GM10847 (cell line): ENCODE results near the gene NODAL.

Experiments
- POLR2A ChIP-seq: IDR thresholded peaks from 2 replicates; pipeline ENCODE4 v1.6.1; 2011; ENCODE audit not compliant: insufficient read length; ENCODE audit errors: extremely low read depth

The NODAL gene

DNA sequence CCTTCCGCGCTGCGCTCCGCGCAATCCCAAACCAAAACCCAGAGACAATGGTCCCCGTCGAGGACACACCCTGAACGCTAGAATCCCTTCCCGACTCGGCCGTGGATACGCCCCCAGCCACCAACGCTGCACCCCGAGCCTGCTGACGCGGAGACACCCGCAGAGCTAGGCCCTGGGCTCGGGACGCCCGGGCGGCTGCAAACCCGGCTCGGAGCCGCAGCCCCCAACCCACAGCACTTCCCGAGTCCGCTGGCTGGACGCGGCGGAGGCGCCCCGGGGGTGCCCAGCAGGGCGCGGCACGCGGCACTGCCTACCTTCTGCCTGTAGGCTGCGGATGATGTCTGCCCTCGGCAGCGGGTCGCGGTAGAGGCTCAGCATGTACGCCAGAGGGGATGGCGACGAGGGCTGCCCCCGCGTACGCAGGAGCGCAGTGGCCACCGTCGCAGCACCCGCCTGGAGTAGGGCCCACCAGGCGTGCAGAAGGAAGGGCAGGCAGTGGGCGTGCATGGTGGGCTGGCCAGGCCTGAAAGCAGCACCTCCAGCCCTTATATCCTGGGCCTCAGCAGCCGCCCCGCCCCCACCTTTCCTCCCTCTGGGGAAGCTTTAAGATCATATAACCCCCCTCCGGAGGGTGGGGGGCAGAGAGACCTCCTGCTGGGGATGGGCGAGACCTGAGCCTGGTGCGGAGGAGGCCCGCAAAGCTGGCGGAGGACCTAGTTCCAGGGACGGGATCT is at the start of gene NODAL:
TSS of gene NODAL (minus strand) at position 521 of the 734 bp plus-strand sequence. CDS start at position 507, 14 bp downstream.
- TF ChIP-seq POLR2A = no peak

DNA sequence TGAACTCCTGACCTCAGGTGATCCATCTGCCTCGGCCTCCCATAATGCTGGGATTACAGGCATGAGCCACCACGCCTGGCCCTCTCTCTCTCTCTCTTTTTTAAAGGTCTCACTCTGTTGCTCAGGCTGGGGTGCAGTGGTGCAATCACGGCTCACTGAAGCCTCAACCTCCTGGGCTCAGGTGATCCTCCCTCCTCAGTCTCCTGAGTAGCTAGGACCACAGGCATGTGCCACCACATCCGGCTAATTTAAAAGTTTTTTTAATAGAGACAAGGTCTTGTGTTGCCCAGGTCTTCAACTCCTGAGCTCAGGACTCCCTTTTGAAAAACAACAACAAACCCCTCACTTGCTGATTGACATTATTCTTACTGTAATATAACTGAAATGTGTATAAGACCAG is 48.7 kb upstream of the NODAL start:
- TF ChIP-seq POLR2A = no peak

DNA sequence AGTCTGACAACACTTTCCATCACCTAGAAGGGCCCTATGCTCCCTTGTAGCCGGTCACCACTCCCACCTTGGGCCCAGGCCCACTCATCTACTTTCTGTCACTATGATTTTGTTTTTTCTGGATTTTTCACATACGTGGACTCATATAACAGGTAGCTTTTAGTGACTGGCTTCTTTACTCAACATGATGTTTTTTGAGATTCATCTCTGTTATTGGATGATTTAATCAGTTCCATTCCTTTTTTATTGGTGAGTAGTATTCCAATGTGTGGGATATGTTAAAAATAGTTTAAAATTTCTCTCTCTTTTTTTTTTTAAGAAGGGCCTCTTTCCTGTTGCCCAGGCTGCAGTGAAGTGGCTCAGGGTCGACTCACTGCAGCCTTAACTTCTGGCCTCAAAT is 46.3 kb upstream of the NODAL start:
- TF ChIP-seq POLR2A = no peak

DNA sequence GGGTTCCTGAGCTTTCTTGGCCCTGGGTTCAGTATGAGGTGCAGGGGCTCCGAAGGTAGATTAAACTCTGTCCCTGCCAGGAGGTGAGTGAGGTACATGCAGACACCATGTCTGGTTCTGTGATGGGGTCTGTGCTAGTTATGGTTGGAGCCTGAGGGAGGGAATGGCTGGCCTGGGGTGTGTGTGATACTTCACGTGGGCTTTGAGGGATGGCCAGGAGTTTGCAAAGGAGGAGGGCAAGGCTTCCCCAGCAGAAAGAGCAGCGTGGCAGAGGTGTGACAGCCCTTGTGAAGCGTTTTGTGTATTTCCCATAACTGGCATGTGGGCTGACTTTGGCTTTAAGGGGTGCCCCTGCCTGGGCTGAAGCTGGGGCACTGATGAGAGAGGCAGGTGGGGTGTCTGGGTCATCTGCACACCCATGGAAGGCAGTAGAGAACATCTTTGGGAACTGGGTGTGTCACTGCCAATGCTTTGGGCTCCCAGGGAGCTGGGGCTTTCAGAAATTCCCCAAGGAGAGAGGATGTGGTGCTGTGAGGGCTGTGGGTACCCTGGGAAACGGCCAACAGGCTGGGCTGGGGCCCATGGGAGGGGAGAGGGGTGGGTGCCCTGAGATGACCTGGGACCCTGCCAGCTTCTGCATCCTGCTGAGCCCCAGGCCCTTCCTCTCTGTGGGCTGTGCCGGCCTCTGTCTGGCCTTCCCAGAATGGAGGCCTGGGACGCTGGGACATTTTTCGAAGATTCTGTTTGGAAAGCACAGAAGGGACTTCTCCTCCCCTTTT is 41.7 kb upstream of the NODAL start:
- no peak for TF ChIP-seq POLR2A

DNA sequence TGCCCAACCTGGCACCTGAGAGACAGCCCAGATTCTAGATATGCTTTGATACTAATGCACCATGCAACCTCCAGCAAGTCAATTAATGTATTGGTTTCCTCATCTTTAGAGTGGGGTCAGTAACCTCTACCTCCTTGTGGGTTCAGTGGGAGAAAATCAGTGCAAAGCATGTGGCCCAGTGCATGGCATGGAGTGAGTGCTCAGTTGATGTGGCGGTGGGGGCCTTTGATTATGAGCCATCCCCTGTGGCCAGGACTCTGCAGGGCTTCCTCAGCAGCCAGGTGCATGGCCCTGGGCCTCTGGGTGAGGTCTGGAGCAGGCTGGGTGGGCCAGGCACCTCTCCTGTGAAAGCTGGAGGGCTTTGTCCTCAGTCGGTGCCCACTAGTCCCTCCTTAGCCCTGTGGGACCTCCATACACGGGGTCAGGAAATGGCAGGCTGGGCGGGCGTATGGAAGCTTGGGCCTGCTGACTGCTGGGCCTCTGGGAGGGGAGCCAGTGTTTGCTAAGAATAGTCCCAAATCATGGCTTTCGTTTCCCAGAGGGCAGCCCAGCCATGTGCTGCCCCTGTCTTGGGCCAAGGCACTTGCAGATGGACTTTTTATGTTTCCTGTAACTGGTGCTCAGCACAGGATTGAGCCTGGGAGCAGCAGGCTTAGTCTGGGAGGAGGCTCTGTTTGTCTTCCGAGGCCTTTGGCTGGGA is 40.5 kb upstream of the NODAL start:
- no peak for TF ChIP-seq POLR2A

DNA sequence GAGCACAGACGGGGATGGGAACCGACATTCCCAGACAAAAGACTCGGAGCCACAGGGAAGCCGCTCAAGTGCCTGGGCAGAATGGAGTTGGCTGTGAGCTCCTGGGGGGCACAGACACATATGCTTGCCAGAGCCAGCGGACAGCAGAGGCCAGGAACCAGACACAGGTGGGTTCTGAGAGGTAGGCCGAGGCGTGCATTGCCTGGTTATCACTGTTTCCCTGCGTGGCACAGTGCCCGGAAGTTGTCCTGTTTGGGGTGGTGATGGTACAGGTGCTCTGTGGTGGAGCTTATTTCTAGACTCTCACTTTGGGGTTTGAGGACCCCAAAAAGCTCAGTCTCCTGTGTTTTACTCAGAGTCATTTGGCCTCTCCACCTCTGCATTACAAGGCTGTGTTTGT is 39.6 kb upstream of the NODAL start:
- TF ChIP-seq POLR2A = no peak

DNA sequence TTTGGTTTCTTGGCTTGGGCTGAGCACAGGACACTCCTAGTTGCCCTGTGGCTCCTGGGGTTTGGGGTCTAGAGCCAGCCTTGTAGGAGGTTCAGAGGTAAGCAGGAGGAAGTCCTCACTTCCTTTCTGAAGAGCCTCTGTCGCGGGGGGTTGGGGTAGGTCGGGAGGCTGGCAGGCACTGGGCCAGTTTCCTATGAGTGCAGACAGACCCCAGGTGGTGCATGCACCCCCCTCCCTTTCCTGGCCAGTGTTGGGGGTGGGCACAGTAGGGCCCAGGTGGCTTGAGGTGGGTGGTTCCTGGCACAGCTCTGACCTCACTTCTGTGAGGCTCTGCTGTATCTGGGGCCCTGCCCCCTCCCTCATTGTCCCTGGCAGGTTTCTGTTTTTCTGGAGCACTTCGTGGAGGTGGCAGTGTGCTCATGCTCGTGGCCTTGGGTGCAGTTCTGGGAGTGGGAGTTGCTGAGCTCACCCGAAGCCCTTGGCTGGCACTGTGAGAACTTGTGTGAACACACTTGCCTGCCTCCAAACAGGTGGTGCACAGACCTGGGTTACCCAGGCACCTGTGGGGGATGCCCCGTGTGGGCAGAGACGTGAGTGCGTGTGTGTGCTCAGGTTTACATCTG is 38.9 kb upstream of the NODAL start:
- TF ChIP-seq POLR2A = no peak

DNA sequence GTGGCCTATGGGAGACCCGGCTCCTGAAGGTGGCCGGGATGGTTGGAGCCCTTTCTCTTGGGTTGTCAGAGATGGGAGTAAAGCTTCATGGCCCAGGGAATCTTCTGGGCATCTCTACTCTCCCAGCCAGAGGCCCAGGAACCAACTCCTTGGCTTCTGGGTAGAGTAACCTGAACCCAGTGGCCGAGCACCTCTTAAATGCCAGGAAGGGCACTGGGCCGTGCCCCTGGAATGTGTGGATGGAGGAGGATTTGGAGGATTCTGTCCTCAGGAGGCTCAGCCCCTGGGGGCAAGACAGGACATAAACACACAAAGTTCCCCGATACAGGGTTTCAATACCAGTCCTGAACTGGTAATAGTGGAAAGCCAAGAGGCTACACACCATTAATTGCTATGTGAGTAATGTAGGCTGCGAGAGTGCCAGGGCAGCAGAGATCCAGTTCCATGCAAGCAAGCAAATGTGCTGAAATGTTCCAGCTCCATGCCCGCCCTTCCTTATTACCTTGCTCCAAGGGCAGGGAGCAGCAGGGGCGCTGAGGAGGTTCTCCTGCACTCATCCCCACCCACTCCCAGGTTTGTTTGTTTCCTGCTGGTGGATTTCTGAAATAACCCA is 38.3 kb upstream of the NODAL start:
- TF ChIP-seq POLR2A = no peak

DNA sequence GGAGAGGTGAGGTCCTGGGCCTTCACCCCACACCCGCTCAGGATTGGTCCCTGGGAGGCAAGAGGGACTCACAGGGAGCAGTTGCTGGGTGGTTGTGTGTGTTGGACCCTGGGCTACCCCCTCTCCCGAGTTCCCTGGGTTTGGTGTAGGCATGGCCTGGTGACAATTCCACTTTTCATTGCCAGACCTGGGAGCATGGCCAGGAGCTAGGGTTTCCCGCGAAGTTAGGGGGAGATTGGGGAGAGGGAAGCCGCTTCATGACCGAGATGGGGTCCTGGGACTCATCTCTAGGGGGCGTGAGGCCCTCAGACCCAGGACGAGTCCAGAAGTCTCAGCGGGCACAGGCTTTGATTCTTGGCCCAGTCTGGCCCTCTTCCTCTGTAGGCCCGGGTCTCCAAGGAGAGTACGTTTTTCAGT is 37.7 kb upstream of the NODAL start:
- no peak for TF ChIP-seq POLR2A

DNA sequence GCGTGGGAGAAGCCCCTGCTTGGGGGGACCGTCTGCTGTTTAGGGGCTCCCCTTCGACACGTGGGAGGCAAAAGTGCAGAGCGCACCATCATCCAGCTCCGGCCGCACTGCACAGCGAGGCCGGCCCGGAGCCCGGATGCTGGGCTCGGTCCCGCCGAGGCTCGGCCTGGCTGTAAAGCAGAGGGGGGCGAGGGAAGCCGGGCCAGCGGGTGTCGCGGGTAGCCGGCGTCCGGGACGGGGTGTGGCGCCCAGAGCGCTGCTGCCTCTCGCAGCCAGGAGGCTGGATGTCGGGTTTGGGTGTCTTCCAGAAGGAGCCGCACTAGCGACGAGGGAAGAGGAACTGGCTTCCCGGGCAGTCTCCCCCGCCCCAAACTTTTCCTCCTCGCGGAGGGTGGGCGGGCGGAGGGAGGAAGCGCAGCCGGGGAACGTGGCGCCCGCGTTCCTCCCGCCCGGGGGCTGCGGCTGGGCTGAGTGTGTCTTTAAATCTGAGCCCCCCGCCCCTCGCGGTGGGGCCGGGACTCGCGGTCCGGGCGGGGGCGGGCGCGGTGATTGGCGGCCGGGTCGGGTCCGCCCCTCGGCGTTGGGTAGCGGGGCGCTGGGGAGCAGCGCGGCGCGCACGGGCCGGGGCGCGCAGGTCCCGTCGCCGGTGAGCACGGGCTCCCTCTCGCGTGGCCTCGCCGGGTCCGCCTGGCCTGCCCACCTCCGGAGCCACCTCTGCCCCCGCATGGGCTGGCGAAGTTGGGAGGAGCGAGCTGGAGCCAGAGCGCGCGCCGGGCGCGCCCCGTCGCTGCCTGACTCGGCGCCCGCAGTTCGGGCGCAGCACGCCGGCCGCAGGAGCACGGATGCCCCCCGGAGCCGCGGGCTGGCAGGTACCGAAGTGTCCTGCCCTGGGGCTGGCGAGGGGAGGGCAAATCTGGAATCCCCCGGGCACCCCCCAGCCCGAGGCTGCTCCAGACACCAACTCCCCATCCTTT is 37.0 kb upstream of the NODAL start, which contains the start of gene PALD1:
TSS of gene PALD1 (plus strand) at position 577 of the 974 bp plus-strand sequence. CDS start 47,185 bp downstream, outside the sequence.
- peak; percentile 28 for TF ChIP-seq POLR2A

DNA sequence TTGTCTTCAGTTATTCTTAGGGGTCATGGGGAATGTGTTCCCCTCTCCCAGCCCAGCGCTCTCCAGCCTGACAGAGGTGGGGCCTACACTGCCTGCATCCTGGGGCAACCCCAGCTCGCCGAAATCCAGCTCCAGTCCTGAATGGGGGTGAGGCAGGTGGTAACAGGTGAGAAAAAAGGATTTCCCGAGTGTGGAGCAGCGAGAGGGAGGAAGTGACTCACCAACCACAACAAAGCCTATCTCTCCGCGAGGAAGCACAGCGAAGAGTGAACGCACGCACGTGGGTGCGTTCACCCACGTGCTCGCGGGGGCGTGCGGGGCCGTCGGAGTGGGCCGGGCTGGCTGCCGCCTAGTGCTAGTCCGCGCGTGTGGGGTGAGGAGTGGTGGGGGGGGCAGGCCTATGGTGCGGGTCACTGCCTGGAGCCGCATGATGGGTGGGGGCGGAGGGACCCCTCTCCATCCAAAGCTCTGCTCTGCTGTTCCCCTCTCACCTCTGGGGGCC is 36.2 kb upstream of the NODAL start:
- no peak for TF ChIP-seq POLR2A

DNA sequence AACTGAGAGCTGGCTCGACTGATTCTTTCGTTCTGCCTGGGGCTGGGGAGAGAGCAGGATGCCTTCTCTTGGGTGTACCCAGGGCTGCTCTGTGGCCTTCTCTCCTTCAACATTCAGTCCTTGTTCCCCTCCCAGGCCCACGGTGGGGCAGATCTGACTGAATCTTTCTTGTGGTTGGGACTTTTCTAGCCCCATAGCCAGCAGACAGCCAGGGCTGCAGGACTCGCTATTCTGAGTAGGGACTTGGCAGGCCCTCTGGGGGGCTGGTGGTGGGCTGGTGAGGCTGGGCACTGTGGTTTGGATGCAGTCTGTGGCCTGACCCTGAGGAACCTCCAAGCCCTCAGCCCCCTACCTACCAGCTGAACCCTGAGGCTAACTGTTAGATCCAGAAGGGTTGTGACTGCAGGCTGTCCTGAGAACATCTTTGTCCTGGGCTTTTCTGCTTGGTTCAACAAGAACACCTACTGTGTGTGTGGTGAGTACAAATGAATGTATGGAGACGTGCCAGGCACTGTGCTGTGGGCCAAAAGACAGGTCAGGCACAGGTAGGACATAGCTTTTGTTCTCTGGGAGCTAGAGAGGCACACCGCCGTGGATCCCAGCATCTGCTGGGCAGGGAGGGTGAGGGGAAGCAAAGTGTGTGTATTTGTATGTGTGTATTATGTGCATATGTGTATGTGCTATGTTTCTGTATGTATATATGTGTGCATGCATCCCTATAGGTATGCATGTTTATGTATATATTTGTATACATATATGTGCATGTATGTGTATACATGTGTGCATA is 35.0 kb upstream of the NODAL start:
- TF ChIP-seq POLR2A = no peak

DNA sequence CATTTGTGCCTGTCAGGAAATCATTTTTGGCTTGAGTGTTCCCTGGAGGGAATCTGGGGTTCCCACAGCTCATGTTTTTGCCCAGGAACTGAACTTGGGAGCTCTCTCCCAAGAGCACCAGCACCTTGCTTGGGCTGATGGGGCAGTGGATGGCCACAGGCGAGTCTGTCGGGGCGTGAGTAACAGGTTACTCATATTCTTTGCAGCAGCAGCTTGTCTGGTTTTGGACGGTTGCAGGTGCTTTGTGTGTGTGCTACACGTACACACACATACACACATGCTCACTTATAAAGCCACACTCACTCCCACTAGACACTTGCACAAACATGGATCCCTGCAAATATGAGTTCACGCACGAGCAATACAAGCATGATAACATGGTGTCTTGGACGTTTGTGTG is 34.2 kb upstream of the NODAL start:
- no peak for TF ChIP-seq POLR2A
